Glutamatergic neuron (in vitro differentiated cells): ENCODE measurements around the gene SPEN. TPM values are rescaled to one million over a fixed set of nuclear protein-coding genes. Genes with fewer than 3 reads are reported as not detected.
A peak's percentile ranks its signal among the peaks of the same experiment; 100 is the strongest.

Source experiments
- DNase-seq: peaks from one replicate; pipeline ENCODE4 v3.0.0; 2022
- H3K27ac Mint-ChIP-seq: one replicate; pipeline ENCODE4 v1.8.0; 2020; ENCODE audit warnings: mild to moderate bottlenecking, mixed read lengths, inconsistent platforms; ENCODE audit not compliant: unreplicated experiment
- H3K27me3 Mint-ChIP-seq: one replicate; pipeline ENCODE4 v1.8.0; 2020; ENCODE audit warnings: mild to moderate bottlenecking, moderate library complexity, mixed read lengths, inconsistent platforms; ENCODE audit not compliant: unreplicated experiment
- H3K36me3 Mint-ChIP-seq: one replicate; pipeline ENCODE4 v1.8.0; 2020; ENCODE audit warnings: mild to moderate bottlenecking, mixed read lengths, inconsistent platforms; ENCODE audit not compliant: unreplicated experiment
- H3K4me1 Mint-ChIP-seq: one replicate; pipeline ENCODE4 v1.8.0; 2020; ENCODE audit warnings: mild to moderate bottlenecking, low read depth, mixed read lengths, inconsistent platforms; ENCODE audit not compliant: unreplicated experiment
- H3K4me3 Mint-ChIP-seq: one replicate; pipeline ENCODE4 v1.8.0; 2020; ENCODE audit warnings: mild to moderate bottlenecking, mixed read lengths, inconsistent platforms; ENCODE audit not compliant: unreplicated experiment
- H3K9me3 Mint-ChIP-seq: one replicate; pipeline ENCODE4 v1.8.0; 2020; ENCODE audit warnings: mild to moderate bottlenecking, moderate library complexity, mixed read lengths, inconsistent platforms; ENCODE audit not compliant: unreplicated experiment
- CTCF ChIP-seq: fragments of 200-600 bp; sonication (generic); IDR thresholded peaks from one replicate; pipeline ENCODE4 v1.5.0; 2021; ENCODE audit not compliant: partially characterized antibody, unreplicated experiment
- total RNA-seq: library from RNA; stranded (reverse); fragmentation: NEBNext Ultra II Directional; extraction: Animal tissue kit (Norgen Biotek cat#: 25700); gene quantifications from one replicate; pipeline ENCODE4 v1.2.1, GENCODE V29; 2021; ENCODE audit not compliant: unreplicated experiment

SPEN gene
- total RNA-seq, 1 donor from 2014 or later = 52.4 TPM

DNA sequence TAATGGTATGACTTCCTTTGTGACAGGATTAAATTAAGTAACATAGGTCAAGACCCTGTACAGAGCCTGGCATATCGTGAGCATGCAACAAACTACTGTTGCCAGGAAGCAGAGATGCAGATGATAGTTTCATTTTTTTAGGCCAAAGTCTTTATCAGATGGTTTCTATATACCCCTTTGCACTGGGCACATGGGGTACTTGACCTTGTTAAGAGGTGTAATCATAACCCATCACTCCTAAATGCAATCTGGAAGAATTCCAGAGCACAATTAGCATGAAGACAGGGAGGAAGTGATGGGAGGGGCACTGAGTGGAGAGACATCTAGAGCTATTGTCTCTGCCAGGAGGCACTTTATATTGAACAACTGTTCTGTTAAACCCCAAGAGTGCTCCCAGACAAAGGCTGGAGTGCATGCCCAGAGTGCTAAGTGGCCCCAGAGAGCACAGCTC is 106.3 kb downstream of the SPEN start:
- peaks cover 4% of the 10 kb centered on the region for H3K9me3 Mint-ChIP-seq
- no peak for DNase-seq
- H3K36me3 Mint-ChIP-seq = peaks cover 5% of the 10 kb centered on the region
- peaks cover 7% of the 10 kb centered on the region for H3K27me3 Mint-ChIP-seq
- no peak overlapping the region for H3K4me3 Mint-ChIP-seq
- TF ChIP-seq CTCF = no peak
- H3K4me1 Mint-ChIP-seq = peaks cover 48% of the 10 kb centered on the region
- peak overlapping the region; percentile 17 for H3K27ac Mint-ChIP-seq

GRCh38 chr1:15954316-15954715 is 106.8 kb downstream of the SPEN start:
- Mint-ChIP-seq H3K36me3 (peaks cover 5% of the 10 kb centered on the region), H3K4me1 (peaks cover 43% of the 10 kb centered on the region), H3K27ac (peak overlapping the region; percentile 17), H3K27me3 (peaks cover 7% of the 10 kb centered on the region), H3K9me3 (peaks cover 4% of the 10 kb centered on the region), H3K4me3 (no peak overlapping the region)
- no peak for DNase-seq
- TF ChIP-seq CTCF = no peak

GRCh38 chr1:15955552-15955951 is 108.0 kb downstream of the SPEN start:
- no peak for DNase-seq

GRCh38 chr1:15956150-15956549 is 108.6 kb downstream of the SPEN start:
- no peak for TF ChIP-seq CTCF
- no peak overlapping the region for H3K4me3 Mint-ChIP-seq
- H3K27ac Mint-ChIP-seq = no peak overlapping the region
- H3K36me3 Mint-ChIP-seq = peaks cover 5% of the 10 kb centered on the region
- DNase-seq = no peak
- peaks cover 6% of the 10 kb centered on the region for H3K9me3 Mint-ChIP-seq
- H3K4me1 Mint-ChIP-seq = peaks cover 40% of the 10 kb centered on the region
- peaks cover 5% of the 10 kb centered on the region for H3K27me3 Mint-ChIP-seq

More at GRCh38 chr1:15955552-15955951, 108.0 kb downstream of the SPEN start:
- H3K36me3 Mint-ChIP-seq = peaks cover 5% of the 10 kb centered on the region
- H3K4me3 Mint-ChIP-seq = no peak overlapping the region
- H3K27me3 Mint-ChIP-seq = peaks cover 7% of the 10 kb centered on the region
- peaks cover 6% of the 10 kb centered on the region for H3K9me3 Mint-ChIP-seq
- H3K27ac Mint-ChIP-seq = no peak overlapping the region
- H3K4me1 Mint-ChIP-seq = peaks cover 46% of the 10 kb centered on the region
- no peak for TF ChIP-seq CTCF

- Mint-ChIP-seq H3K27ac (peak overlapping the region; percentile 73), H3K4me1 (peaks cover 33% of the 10 kb centered on the region), H3K4me3 (peak overlapping the region; percentile 32), H3K36me3 (peaks cover 5% of the 10 kb centered on the region), H3K9me3 (peaks cover 6% of the 10 kb centered on the region), H3K27me3 (peaks cover 5% of the 10 kb centered on the region)
- DNase-seq = no peak
- TF ChIP-seq CTCF = peak; percentile 53
Observed at GRCh38 chr1:15957221-15958095, 110.0 kb downstream of the SPEN start.
